Thoracic aorta endothelial cell (primary cell): ENCODE results near the gene MGAT5B. TPM values are rescaled to one million over a fixed set of nuclear protein-coding genes. Genes with fewer than 3 reads are reported as not detected.

ENCODE experiments used
- total RNA-seq: library from RNA; depleted of rRNA; stranded (reverse); fragments of >200 nt; gene quantifications from 2 replicates; pipeline ENCODE4 v1.2.3, GENCODE V29; 2012

The MGAT5B gene, protein sequence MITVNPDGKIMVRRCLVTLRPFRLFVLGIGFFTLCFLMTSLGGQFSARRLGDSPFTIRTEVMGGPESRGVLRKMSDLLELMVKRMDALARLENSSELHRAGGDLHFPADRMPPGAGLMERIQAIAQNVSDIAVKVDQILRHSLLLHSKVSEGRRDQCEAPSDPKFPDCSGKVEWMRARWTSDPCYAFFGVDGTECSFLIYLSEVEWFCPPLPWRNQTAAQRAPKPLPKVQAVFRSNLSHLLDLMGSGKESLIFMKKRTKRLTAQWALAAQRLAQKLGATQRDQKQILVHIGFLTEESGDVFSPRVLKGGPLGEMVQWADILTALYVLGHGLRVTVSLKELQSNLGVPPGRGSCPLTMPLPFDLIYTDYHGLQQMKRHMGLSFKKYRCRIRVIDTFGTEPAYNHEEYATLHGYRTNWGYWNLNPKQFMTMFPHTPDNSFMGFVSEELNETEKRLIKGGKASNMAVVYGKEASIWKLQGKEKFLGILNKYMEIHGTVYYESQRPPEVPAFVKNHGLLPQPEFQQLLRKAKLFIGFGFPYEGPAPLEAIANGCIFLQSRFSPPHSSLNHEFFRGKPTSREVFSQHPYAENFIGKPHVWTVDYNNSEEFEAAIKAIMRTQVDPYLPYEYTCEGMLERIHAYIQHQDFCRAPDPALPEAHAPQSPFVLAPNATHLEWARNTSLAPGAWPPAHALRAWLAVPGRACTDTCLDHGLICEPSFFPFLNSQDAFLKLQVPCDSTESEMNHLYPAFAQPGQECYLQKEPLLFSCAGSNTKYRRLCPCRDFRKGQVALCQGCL
- total RNA-seq: 1.4 and 1.6 TPM in 2 replicates

DNA sequence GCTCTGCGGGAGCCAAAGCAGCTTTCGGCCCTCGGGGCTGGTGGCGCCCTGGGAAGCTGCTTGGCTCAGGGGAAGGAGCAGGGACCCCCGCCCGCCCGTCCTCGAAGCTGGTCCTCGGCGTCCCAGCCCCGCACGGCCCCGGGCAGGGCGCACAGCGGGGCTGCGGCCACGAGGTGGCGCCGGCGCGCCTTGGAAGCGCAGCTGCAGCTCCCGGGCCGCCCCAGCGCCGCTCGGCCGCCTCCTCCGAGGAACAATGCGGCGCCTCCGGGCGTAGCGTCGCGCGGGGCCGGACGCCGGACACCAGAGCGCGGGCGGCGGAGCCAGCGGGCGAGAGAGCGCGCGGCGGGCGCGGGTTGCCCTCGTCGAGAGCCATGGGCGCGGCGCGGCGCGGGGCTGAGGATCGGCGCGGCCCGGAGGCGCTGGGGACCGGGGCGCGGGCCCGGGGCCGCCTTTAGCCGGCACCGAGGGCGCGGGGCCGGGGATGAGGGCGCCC is at the start of gene MGAT5B:
TSS of gene MGAT5B (plus strand) at position 229 of the 493 bp plus-strand sequence. CDS start 626 bp downstream, outside the sequence.

Other genes with a start within 250 kb of the MGAT5B start
- gene ST6GALNAC1, start 224.6 kb upstream of the MGAT5B start, total RNA-seq: not detected in 2 replicates
- gene MXRA7, start 157.4 kb upstream of the MGAT5B start, total RNA-seq: 88.2 and 90.5 TPM in 2 replicates
- gene JMJD6, start 141.8 kb upstream of the MGAT5B start, total RNA-seq: 21.5 and 21.8 TPM in 2 replicates
- 21.3 and 25.4 TPM in 2 replicates for gene METTL23, start 141.6 kb upstream of the MGAT5B start, total RNA-seq
- gene SRSF2, start 131.1 kb upstream of the MGAT5B start, total RNA-seq: 302 and 338 TPM in 2 replicates
- gene MFSD11, start 130.3 kb upstream of the MGAT5B start, total RNA-seq: 33.5 and 34.0 TPM in 2 replicates